Suprapubic skin (tissue), 4 donors: ENCODE results near the gene STX4. TPM values are rescaled to one million over a fixed set of nuclear protein-coding genes. Genes with fewer than 3 reads are reported as not detected.
A peak's percentile ranks its signal among the peaks of the same experiment; 100 is the strongest.

Source experiments
- DNase-seq, 2 donors: peaks; one replicate each; pipeline ENCODE4 v3.0.0-alpha.2; 2019; ENCODE audit warnings: low spot score in 2 of 2
- H3K27ac ChIP-seq: fragments of 200-600 bp; sonication (generic); one replicate; pipeline ENCODE4 v1.5.1; 2019
- H3K27me3 ChIP-seq: fragments of 200-600 bp; sonication (generic); one replicate; pipeline ENCODE4 v1.5.1; 2019
- H3K36me3 ChIP-seq: fragments of 200-600 bp; sonication (generic); one replicate; pipeline ENCODE4 v1.5.1; 2019
- H3K4me1 ChIP-seq: fragments of 200-600 bp; sonication (generic); one replicate; pipeline ENCODE4 v1.5.1; 2019
- H3K4me3 ChIP-seq: fragments of 200-600 bp; sonication (generic); one replicate; pipeline ENCODE4 v1.5.1; 2019; ENCODE audit warnings: mild to moderate bottlenecking
- H3K9me3 ChIP-seq: fragments of 200-600 bp; sonication (generic); one replicate; pipeline ENCODE4 v1.5.1; 2019
- CTCF ChIP-seq, 2 donors: fragments of 200-600 bp in 1 of 2; fragments of 450-650 bp in 1 of 2; sonication (generic) in 1 of 2; IDR thresholded peaks; one replicate each; pipeline ENCODE4 v1.5.1; 2016 to 2019; ENCODE audit warnings: antibody characterized with exemption in 2 of 2, mild to moderate bottlenecking in 1 of 2, moderate library complexity in 1 of 2
- EP300 ChIP-seq: sonication (generic); formaldehyde crosslinking; IDR thresholded peaks from one replicate; pipeline ENCODE4 v1.6.1; 2017; ENCODE audit warnings: antibody characterized with exemption
- POLR2A ChIP-seq, 2 donors: fragments of 450-650 bp; IDR thresholded peaks; one replicate each; pipeline ENCODE4 v1.6.1; 2017; ENCODE audit warnings: antibody characterized with exemption in 2 of 2, mild to moderate bottlenecking in 2 of 2, moderate library complexity in 2 of 2
- POLR2AphosphoS5 ChIP-seq, 3 donors: sonication (generic); formaldehyde crosslinking; IDR thresholded peaks; one replicate each; pipeline ENCODE4 v1.6.1; 2017; ENCODE audit warnings: antibody characterized with exemption in 3 of 3
- WGBS: methylation state at CpG from one replicate; pipeline ENCODE4 v1.1.5; 2018; 5-methylcytosine and 5-hydroxymethylcytosine counted together
- total RNA-seq, 4 donors: library from RNA; depleted of rRNA; stranded (reverse); fragments of >200 nt; gene quantifications; one replicate each; pipeline ENCODE4 v1.1.0, GENCODE V29; 2016

The STX4 gene
- total RNA-seq, 4 donors from 2014 or later = 32.5 to 118 (median 47.8) TPM

- no peak for DNase-seq
- Histone ChIP-seq H3K27me3 (no peaks in the 10 kb centered on the region), H3K4me3 (no peak overlapping the region), H3K4me1 (peaks cover 9% of the 10 kb centered on the region), H3K9me3 (no peaks in the 10 kb centered on the region), H3K27ac (no peak overlapping the region), H3K36me3 (peaks cover 11% of the 10 kb centered on the region)
- 69% methylated on average over 6 of the region's 21 CpGs for WGBS
- TF ChIP-seq CTCF (IDR thresholded peaks at IDR 0.05) = no peak
- TF ChIP-seq POLR2A (IDR thresholded peaks at IDR 0.05) = no peak
- no peak for TF ChIP-seq POLR2AphosphoS5 (IDR thresholded peaks at IDR 0.05)
- TF ChIP-seq EP300 = no peak
These were observed 41.0 kb upstream of the STX4 start for GRCh38 chr16:30992276-30992780.

- DNase-seq = no peak
- Histone ChIP-seq H3K36me3 (peaks cover 6% of the 10 kb centered on the region), H3K4me3 (no peak overlapping the region), H3K4me1 (peaks cover 18% of the 10 kb centered on the region), H3K9me3 (no peaks in the 10 kb centered on the region), H3K27me3 (no peaks in the 10 kb centered on the region), H3K27ac (no peak overlapping the region)
- TF ChIP-seq CTCF (IDR thresholded peaks at IDR 0.05) (no peak), EP300 (no peak), POLR2AphosphoS5 (IDR thresholded peaks at IDR 0.05) (no peak), POLR2A (IDR thresholded peaks at IDR 0.05) (no peak)
- 86% methylated on average over 29 of the region's 29 CpGs for WGBS
These were observed 40.2 kb upstream of the STX4 start for GRCh38 chr16:30992931-30993816.

GRCh38 chr16:30995927-30996323, 37.4 kb upstream of the STX4 start:
- Histone ChIP-seq H3K27me3 (no peaks in the 10 kb centered on the region), H3K4me1 (peaks cover 32% of the 10 kb centered on the region), H3K27ac (no peak overlapping the region), H3K36me3 (no peaks in the 10 kb centered on the region), H3K9me3 (no peaks in the 10 kb centered on the region), H3K4me3 (no peak overlapping the region)
- DNase-seq = no peak
- WGBS = 72% methylated on average over 11 of the region's 11 CpGs
- TF ChIP-seq POLR2AphosphoS5 (IDR thresholded peaks at IDR 0.05) (no peak), CTCF (IDR thresholded peaks at IDR 0.05) (no peak), EP300 (no peak), POLR2A (IDR thresholded peaks at IDR 0.05) (no peak)

GRCh38 chr16:30996324-30996984, 36.9 kb upstream of the STX4 start:
- Histone ChIP-seq H3K36me3 (no peaks in the 10 kb centered on the region), H3K4me3 (peak overlapping the region; percentile 50), H3K9me3 (no peaks in the 10 kb centered on the region), H3K4me1 (peaks cover 36% of the 10 kb centered on the region), H3K27me3 (no peaks in the 10 kb centered on the region), H3K27ac (peak overlapping the region; percentile 73)
- no peak for DNase-seq
- TF ChIP-seq CTCF (IDR thresholded peaks at IDR 0.05) (no peak), POLR2A (IDR thresholded peaks at IDR 0.05) (no peak), POLR2AphosphoS5 (IDR thresholded peaks at IDR 0.05) (no peak), EP300 (no peak)
- 12% methylated on average over 17 of the region's 23 CpGs for WGBS
